Mammary epithelial cell (primary cell): ENCODE measurements around the gene ABCB4.

Experiments
- CTCF ChIP-seq, 2 donors: IDR thresholded peaks in 1 of 2; conservative IDR thresholded peaks in 1 of 2; 2 replicates each; pipeline ENCODE4 v1.5.1; 2011 to 2012; ENCODE audit warnings: inconsistent platforms in 2 of 2, low read length in 2 of 2, mild to moderate bottlenecking in 2 of 2, control low read depth in 1 of 2, low read depth in 1 of 2; ENCODE audit not compliant: insufficient read depth in 1 of 2; ENCODE audit errors: extremely low read depth in 1 of 2
- EZH2 ChIP-seq: IDR thresholded peaks from 2 replicates; pipeline ENCODE4 v1.6.1; 2012; ENCODE audit warnings: low read length, inconsistent platforms, borderline replicate concordance

GRCh38 chr7:87510411-87510875 is 35.0 kb upstream of the ABCB4 start:
- no peak for TF ChIP-seq CTCF (conservative IDR thresholded peaks at IDR 0.05 in 1 of 2, IDR thresholded peaks at IDR 0.05 in 1 of 2; ENCODE audit: extremely low read depth in 1 of 2, insufficient read depth in 1 of 2, low read depth in 1 of 2, low read length in 2 of 2)
- TF ChIP-seq EZH2 = no peak
